NOMO-1 (cell line): ENCODE data around the gene ZNF429.
A peak's percentile ranks its signal among the peaks of the same experiment; 100 is the strongest.
"Not testable (repeated sequence)": the region's sequence is repeated elsewhere in the genome, so short reads cannot be mapped to it uniquely, and the experiment has no call there.

Experiments
- DNase-seq, 2 experiments: peaks; one replicate each; lab custom pipeline; 2025; ENCODE audit not compliant: unreplicated experiment in 2 of 2; lab: John Stamatoyannopoulos, UW

Gene ZNF429

DNA sequence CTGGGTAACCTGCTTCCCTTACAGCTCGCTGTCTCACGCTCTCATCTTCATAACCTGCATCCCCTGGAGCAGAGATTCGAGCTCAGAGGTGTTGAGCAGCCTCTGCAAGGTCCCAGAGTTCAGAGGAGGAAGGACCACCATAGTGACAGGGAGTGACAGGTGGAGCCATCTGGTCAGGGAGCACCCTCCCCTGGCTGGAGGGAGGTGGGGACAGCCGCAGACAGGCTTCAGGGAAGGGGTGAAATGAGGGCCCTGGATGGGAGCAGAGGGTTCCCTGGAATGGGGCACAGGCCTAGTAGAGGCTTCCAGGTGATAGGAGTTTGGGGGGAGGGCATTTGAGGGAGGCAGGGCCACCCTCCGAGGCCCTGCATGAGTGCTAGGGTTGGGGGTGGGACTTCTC, 82.1 kb downstream of the ZNF429 start:
- DNase-seq, result no peak

DNA sequence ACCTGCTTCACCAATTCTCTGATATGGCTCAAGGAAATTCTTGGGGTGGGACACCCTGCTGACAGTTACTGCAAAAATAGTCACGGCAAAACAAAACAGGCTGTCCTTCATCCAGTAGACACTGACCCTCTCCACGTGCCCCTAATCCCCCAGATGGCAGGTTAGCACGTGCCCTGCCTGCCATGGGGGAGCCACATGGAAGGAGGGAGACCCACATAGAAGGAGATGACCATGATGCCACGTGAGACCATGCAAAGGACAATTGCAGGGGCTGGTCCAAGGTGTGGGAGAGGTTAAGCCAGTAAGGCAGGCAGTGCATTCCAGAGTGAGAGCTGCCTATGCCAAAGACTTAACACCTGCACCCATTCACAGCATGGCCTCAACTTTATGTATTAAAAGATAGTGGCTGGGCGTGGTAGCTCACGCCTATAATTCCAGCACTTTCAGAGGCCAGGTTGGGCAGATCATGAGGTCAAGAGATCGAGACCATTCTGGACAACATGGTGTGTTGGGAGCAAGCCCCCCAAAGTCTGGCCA, 82.7 kb downstream of the ZNF429 start:
- DNase-seq, result no peak

DNA sequence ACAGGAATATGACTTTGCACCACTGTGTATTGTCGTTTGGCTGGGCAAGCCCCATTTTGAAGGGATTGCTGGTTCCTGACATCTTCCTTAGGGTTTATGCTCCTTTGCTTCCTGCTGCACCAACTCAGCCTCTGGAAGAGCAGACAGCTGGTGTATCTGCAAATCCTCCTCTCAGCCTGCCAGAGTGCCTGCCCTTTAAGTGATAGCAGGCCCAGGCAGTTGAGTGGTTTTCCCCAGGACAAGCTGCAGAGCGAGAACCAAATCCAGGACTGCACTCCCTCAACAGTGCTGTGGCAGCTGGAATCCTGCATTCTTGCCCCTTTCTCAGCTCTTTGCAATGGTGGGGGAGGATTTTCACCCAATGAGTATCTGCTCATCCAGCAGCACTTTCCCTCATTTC, 85.5 kb downstream of the ZNF429 start:
- no peak for DNase-seq

DNA sequence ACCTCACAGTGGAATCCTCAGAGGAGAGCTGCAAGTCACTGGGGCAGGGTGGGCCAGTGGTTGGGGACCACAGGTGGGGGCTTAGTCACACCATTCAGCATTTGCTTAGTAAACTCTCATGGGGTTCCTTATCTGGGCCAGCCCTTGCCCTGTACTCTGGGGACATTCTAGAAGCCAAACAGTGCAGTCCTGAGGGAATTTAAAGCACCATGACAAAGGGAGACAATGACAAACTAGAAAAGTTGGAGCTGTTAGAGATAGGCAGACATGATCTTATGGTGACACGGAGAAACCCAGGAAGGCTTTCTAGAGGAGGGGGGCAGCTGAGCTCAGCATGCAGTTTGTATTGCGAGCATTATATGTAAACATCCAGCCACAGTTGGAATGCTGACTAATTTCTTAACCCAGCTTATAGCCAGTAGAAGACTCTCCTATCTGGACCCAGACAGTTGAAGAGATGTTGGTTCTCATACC, 87.6 kb downstream of the ZNF429 start:
- DNase-seq, result no peak

DNA sequence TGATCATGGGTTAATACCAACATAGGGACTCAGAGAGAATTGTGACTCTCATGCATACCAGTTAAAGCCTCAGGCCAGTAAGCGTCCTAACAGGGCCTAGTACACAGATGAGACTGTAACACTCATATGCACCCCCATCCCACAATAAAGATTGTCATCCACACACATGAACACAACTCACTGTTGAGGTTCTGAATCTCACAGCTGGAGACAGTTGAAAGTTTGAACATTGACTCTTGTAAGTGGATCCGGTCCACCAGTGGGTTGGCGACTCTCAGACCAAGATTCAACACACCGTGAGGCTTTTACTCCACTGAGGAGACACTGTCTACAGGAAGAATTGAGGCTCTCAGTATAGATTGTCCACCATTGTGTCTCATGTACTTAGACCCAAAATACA, 88.1 kb downstream of the ZNF429 start:
- DNase-seq, result no peak

DNA sequence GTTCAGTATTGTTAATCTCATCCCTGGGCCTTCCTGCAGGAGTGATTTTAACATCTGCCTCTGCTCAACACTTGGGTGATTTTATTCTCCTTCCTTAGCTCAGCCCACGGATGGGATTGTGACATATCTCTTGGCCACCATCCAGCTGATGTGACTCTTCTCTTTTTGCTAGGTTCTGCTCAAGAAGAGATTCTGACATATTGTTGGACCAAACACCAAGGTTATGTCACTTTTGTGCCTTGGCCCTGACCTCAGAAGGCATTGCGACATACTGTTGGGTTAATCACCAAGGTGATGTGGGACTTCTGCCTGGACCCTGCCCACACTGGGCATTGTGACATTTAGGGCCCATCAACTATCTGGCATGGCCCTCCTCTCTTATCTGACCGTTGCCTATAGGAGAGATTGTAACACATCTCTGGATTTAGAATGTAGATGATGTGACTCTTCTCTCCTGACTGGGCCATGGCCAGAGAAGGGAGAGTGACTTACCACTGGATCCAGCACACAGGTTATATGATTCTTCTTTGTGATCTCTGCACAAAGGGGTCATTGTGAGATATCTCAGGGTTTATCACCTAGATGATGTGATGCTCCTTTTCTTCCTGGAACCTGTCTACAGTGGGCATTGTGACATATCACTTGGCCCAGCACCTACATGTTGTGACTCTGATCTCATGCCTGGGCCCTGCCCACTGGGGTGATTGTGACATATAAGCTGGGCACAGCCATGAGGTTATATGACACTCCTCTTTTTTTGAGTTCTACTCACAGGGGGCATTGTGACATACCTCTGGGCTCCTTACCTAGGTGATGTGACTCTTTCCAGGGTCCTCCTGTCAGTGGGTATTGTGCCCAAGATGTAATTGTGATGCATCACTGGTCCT, 88.8 kb downstream of the ZNF429 start:
- DNase-seq, result peak; percentile 8 to 16

DNA sequence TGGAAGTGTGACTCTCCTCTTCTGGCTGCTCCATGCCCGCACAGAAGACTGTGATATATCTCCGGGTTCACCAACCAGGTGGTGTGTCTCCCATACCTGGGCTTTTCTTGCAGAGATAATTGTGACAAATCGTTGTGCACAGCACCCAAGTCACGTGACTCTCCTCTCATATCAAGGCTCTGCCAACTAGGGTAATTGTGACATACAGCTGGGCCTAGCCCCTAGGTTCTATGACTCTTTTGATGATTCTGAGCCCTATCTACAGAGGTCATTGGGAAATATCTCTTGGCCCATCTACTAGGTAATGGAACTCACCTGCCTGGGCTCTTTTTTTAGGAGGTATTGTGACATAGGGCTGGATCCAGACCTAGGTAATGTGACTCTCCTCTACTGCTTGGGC, 89.8 kb downstream of the ZNF429 start:
- no peak for DNase-seq

DNA sequence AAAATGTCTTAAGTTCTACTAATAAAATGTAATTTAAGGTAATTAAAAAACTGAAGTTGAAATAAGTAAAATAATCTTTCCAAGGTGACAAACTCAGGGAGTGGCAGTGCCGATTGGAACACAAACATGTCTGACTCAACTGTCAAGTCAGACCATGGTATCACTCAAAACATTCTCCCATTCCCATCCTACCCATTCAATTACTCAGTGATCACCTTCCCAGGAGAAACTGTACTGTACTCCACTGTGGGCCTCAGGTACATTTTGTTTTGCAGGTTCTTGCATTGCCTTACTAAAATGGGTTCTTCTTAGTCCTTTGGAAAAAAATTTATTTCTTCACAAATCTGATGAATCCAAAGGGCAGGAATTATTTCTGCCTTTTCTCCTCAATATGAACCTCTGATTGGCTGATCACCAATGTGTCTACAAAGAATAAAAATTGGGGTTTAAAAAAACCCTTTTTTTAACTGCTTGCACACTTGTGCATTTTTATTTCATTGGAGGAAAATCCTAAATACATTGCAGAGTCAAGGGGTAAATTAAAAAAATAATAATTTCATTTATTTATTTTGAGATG, 96.8 kb downstream of the ZNF429 start:
- no peak for DNase-seq

DNA sequence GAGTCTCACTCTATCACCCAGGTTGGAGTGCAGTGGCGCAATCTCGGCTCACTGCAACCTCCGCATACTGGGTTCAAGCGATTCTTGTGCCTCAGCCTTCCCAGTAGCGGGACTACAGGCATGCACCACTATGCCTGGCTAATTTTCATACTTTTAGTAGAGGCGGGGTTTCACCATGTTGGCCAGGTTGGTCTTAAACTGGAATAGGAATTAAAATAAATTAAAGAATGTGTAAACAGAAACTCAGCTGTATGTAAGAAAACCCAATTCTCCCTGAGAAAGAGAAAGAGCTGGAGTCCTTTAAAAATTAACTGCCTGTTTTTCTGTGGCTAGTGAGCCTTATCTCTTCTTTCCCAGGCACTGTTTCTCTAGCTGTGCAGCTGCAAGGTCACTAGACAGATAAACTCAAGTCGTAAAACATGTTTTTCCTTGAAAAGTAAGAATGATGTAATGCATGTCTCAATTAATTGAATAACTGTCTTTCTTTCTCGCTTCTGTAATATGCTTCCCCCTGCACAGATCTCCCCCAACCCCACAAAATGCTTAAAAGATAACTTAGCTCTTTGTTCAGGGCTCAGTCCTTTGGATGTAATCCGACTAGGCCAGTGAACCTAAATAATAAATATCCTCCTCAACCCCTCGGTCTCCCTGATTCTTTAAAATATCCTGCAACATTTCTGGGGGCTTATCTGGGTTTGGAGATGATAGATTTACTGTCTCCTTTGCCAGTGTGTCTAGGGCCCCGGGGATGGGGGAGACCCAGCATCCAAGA, 97.4 kb downstream of the ZNF429 start:
- not testable (repeated sequence) for DNase-seq

DNA sequence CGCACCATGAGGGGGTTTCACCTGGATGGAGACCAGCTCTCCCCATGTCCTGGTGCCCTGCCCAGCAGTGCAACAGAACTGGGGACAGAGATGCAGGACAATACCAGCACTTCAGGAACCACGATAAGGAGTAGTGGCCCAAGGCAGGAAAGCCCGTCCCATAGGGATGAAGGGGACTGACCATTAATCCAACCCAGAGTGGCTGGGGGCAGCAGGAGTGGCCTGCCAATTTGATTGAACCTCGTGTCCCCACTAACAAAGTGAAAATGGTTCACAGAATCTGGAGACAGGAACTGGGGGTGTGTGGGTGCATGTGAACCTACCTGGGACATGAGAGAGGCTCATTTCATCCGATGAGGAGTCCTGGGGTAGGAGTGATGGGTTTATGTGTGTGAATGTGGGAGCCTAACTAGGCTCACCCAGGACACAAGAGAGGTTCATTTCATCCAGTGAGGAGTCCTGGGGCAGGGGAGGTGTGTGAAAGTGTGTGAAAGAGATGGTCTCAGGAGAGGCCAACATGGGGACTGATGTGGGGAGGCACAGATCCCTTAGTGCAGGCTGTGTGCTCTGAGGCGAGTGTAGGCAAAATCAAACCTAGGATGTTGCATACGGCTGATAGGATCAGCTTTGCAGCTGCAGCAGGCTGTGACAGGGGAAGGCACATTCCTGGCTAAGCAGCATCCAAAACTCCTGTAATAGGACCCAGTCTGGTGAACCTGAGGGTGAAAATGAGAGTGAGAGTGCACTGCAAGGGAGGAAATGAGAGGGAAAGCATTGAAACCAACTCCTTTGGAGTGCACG, 98.2 kb downstream of the ZNF429 start:
- no peak for DNase-seq

DNA sequence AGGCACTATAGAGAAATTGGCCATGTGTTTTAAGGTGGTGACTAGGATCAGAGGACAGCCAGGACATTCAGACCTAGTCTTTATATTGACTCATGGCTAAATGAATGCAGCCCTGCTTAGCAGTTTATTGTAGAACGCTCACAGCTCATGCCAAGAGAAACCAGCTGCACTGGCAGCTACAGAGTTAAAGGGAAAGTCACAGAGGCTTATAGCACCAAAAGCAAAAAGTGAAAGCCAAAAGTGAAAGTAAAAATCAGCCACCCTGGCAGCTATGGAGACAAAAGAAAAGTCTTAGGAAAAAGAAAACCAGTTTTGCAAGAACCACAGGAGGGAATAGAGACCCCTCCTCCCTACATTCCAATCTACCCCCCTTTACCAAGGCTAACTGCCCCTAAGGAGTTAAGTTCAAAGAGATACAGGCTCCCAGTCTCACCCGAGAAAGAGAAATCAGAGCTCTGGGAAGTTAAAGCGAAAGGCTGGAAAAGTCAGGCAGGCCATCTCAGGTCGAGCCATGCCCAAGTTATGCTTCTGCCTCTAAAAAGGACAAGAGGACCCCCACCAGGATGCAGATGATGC, 99.0 kb downstream of the ZNF429 start:
- DNase-seq, result no peak
